Kidney (tissue), 14 donors: ENCODE data around the gene ADAMTS13. TPM values are rescaled to one million over a fixed set of nuclear protein-coding genes. Genes with fewer than 3 reads are reported as not detected.

Experiments used
- DNase-seq, 5 donors: peaks; one replicate each; pipeline ENCODE4 v3.0.0-alpha.2; 2013 to 2020
- FAIRE-seq: peaks from 2 replicates; lab custom pipeline; 2012; peaks lifted over from hg19 to GRCh38; lab: Jason Lieb, UNC
- H3K27ac ChIP-seq, 2 donors: one replicate each; pipeline ENCODE4 v1.7.0; 2013; ENCODE audit warnings: low read depth in 2 of 2, low read length in 2 of 2, inconsistent platforms in 1 of 2
- H3K27me3 ChIP-seq: one replicate; pipeline ENCODE4 v1.7.1; 2013; ENCODE audit warnings: low read length, inconsistent platforms; ENCODE audit not compliant: control insufficient read depth, insufficient read depth
- H3K36me3 ChIP-seq, 3 donors: one replicate each; pipeline versions ENCODE4 v1.7.0 to v1.7.1; 2013; ENCODE audit warnings: low read length in 3 of 3, control low read depth in 1 of 3, inconsistent platforms in 1 of 3; ENCODE audit not compliant: insufficient read depth in 3 of 3, control insufficient read depth in 2 of 3
- H3K4me1 ChIP-seq, 3 donors: one replicate each; pipeline versions ENCODE4 v1.7.0 to v1.7.1; 2013; ENCODE audit warnings: low read length in 3 of 3, inconsistent platforms in 1 of 3, low read depth in 1 of 3; ENCODE audit not compliant: control insufficient read depth in 2 of 3, insufficient read depth in 2 of 3
- H3K4me3 ChIP-seq, 3 donors: one replicate each; pipeline versions ENCODE4 v1.7.0 to v1.8.1; 2013; ENCODE audit warnings: low read length in 3 of 3, control low read depth in 1 of 3, inconsistent platforms in 1 of 3
- H3K9ac ChIP-seq, 3 donors: one replicate each; pipeline versions ENCODE4 v1.7.0 to v1.7.1; 2013; ENCODE audit warnings: low read length in 3 of 3, control low read depth in 1 of 3, inconsistent platforms in 1 of 3
- H3K9me3 ChIP-seq, 3 donors: one replicate each; pipeline versions ENCODE4 v1.7.0 to v1.7.1; 2013; ENCODE audit warnings: low read length in 3 of 3, control low read depth in 1 of 3, inconsistent platforms in 1 of 3; ENCODE audit not compliant: control insufficient read depth in 2 of 3, insufficient read depth in 1 of 3
- CTCF ChIP-seq: IDR thresholded peaks from 3 replicates; pipeline ENCODE4 v1.5.1; 2012; ENCODE audit warnings: mild to moderate bottlenecking, moderate library complexity, borderline replicate concordance; ENCODE audit not compliant: insufficient read depth; ENCODE audit errors: extremely low read depth
- intact Hi-C: fragments of 100-400 bp; cut with DNase I; formaldehyde crosslinking; loops from one replicate; pipeline ENCODE4 v1.11.1; 2022
- polyA plus RNA-seq: library from polyadenylated mRNA; stranded (reverse); fragments of 350-450 nt; fragmentation: Illumina TruSeq; extraction: RNeasy Lipid Tissue Mini Kit (QIAGEN cat#74804); gene quantifications from one replicate; pipeline ENCODE4 v1.2.3, GENCODE V29; 2014; ENCODE audit warnings: low read depth, low replicate concordance; ENCODE audit not compliant: insufficient read depth
- total RNA-seq: library from RNA; stranded (reverse); fragmentation: NEBNext Ultra II Directional; extraction: Animal tissue kit (Norgen Biotek cat#: 25700); gene quantifications from one replicate; pipeline ENCODE4 v1.2.1, GENCODE V29; 2021
- donor health status: control.
- donor health status: control.
- donor health status: control.
- donor health status: control.
- donor health status: control.
- donor health status: DM: yes; HTN: yes; CAD: no.
- donor health status: Normal renal cell carcinoma (clear cell type).

The ADAMTS13 gene
- total and polyA plus RNA-seq, 2 donors from 2014 or later = 3.1 to 3.6 TPM

DNA sequence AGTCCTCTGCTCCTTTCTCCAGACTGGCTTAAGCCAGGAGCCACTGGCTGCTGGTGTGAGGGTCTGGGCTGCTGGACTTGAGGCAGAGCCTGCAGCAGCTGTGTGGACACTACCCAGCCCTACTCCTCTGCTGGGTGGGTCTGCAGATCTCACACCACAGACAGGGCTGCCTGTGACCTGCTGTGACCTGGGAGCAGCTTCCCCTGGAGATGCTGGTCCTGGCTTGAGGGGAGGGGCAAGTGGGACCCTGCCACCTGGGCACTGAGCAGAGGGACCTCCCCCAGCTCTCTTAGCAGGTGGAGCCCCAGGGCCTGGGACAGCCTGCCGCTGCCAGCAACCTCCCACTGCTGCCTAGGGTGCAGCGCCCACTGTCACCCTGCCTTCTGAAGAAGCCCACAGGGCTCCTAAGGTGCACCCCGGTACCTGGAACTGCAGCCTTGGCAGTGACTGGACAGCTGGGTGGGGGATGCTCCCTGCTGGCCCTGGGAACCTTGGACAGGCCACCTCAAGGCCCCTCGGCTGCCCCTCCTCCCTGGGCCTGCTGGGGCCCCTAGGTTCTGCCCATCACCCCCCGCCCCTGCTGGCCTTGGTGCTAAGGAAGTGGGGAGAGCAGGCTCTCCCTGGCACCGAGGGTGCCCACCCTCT, 46.7 kb downstream of the ADAMTS13 start:
- peak in 1 of 5 donors; percentile 59 for DNase-seq
- TF ChIP-seq CTCF = no peak
- no peak overlapping the region for H3K27ac ChIP-seq
- intact Hi-C loops = no loop called here
- no peak overlapping the region for H3K4me3 ChIP-seq
- peaks cover 0 to 13% (median 0%) of the 10 kb centered on the region in 3 donors for H3K36me3 ChIP-seq
- no peaks in the 10 kb centered on the region for H3K4me1 ChIP-seq
- FAIRE-seq = no peak
- no peak overlapping the region for H3K9ac ChIP-seq
- H3K27me3 ChIP-seq = no peaks in the 10 kb centered on the region
- no peaks in the 10 kb centered on the region for H3K9me3 ChIP-seq

DNA sequence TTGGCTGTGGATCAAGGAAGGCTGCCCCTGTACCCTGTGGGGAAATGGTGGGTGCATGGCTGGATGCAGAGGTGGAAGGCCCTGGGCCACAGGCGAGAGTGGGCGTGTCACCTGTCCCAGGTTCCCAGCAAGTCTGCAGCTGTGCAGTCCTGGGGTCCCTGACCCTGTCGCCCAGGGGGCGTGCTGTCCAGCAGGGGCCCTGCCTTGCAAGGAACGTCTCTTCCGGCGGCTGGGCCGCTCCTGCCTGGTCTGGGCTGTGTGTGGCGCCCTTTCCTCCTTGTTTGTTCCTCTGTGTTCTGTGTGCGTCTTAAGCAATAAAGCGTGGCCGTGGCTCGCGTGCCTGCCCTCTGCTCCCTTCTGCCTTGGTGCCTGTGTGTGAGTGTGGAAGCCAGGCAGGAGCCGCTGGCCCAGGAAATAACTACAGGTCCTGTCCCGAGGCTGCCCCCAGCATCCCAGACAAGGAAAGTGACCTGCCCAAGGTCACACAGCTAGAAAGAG, 48.3 kb downstream of the ADAMTS13 start:
- no peak for FAIRE-seq
- H3K9ac ChIP-seq = no peak overlapping the region
- no peak overlapping the region for H3K27ac ChIP-seq
- H3K36me3 ChIP-seq = peaks cover 0 to 10% (median 0%) of the 10 kb centered on the region in 3 donors
- intact Hi-C loops = no loop called here
- H3K4me1 ChIP-seq = no peaks in the 10 kb centered on the region
- TF ChIP-seq CTCF = no peak
- H3K4me3 ChIP-seq = no peak overlapping the region
- DNase-seq = peak in 1 of 5 donors; percentile 59
- H3K9me3 ChIP-seq = no peaks in the 10 kb centered on the region
- no peaks in the 10 kb centered on the region for H3K27me3 ChIP-seq

DNA sequence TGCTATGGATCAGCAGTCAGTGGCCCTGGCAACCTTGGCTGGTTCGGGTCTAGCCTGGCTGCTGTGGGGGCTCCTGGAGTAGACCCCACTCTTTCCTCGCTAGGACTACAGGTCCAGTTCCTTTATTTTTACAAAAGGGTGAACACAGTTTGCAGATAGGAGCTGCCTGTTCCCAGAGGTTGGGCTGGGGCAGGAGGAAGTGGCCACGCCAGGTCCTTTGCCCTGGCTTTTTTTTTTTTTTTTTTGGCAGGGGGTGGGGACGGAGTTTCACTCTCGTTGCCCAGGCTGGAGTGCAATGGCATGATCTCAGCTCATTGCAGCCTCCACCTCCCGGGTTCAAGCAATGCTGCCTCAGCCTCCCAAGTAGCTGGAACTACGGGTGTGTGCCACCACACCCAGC, 48.8 kb downstream of the ADAMTS13 start:
- no peak for TF ChIP-seq CTCF
- Histone ChIP-seq H3K4me1 (no peaks in the 10 kb centered on the region), H3K9ac (no peak overlapping the region), H3K36me3 (peaks cover 0 to 7% (median 0%) of the 10 kb centered on the region in 3 donors), H3K27ac (no peak overlapping the region), H3K4me3 (no peak overlapping the region), H3K9me3 (no peaks in the 10 kb centered on the region), H3K27me3 (no peaks in the 10 kb centered on the region)
- DNase-seq = no peak
- no peak for FAIRE-seq
- intact Hi-C loops = no loop called here
